GM15510 (cell line): ENCODE data around the gene KIF14.

Source experiments
- POLR2A ChIP-seq: IDR thresholded peaks from 3 replicates; pipeline ENCODE4 v1.6.1; 2011; ENCODE audit warnings: borderline replicate concordance; ENCODE audit not compliant: insufficient read length; ENCODE audit errors: extremely low read depth

The KIF14 gene, protein sequence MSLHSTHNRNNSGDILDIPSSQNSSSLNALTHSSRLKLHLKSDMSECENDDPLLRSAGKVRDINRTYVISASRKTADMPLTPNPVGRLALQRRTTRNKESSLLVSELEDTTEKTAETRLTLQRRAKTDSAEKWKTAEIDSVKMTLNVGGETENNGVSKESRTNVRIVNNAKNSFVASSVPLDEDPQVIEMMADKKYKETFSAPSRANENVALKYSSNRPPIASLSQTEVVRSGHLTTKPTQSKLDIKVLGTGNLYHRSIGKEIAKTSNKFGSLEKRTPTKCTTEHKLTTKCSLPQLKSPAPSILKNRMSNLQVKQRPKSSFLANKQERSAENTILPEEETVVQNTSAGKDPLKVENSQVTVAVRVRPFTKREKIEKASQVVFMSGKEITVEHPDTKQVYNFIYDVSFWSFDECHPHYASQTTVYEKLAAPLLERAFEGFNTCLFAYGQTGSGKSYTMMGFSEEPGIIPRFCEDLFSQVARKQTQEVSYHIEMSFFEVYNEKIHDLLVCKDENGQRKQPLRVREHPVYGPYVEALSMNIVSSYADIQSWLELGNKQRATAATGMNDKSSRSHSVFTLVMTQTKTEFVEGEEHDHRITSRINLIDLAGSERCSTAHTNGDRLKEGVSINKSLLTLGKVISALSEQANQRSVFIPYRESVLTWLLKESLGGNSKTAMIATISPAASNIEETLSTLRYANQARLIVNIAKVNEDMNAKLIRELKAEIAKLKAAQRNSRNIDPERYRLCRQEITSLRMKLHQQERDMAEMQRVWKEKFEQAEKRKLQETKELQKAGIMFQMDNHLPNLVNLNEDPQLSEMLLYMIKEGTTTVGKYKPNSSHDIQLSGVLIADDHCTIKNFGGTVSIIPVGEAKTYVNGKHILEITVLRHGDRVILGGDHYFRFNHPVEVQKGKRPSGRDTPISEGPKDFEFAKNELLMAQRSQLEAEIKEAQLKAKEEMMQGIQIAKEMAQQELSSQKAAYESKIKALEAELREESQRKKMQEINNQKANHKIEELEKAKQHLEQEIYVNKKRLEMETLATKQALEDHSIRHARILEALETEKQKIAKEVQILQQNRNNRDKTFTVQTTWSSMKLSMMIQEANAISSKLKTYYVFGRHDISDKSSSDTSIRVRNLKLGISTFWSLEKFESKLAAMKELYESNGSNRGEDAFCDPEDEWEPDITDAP (N-terminal part only)

DNA sequence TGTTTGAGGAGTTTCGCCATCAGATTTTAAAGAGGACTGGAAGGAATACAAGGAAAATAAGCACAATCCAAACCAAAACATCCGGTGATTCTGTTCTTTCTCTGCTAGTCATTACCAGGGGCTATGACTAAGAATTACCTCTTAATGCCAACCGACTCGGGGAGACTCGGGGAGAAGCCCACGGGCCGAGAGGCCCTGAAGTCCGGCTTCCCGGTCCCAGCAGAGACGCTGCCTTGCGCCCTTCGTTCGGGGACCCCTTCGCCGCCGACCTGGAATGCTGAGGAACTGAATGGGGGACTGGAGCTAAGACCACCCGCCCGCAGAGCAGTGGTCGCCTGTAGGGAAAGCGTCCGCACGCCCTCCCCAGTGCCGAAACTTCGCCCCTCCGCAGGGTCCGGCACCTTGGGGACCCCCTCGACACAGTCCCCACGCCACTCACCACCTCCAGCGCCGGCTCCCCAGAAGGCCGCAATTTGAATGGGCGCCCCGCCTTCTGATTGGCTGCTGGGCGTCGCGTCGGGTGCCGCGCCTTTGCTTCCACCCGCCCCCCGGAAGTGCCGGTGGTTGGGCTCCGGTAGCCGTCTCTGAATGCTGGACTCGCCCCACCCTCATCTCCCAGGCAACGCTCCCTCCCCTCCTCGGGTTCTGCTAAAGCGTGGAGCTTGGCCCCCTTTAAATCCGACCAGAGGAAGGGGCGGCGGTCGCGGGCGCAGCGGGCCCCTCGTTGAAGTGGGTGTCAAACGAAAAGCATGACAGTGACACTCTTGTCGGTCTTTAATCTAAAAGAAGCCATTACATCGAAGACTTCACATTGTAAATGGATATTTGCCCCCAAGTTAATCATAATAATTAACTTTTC lies at the start of gene KIF14:
Gene KIF14, minus strand, starts transcription at position 479 of the 859 bp plus-strand sequence. CDS start 2,028 bp downstream, outside the sequence.
- peak; percentile 74 for TF ChIP-seq POLR2A

DNA sequence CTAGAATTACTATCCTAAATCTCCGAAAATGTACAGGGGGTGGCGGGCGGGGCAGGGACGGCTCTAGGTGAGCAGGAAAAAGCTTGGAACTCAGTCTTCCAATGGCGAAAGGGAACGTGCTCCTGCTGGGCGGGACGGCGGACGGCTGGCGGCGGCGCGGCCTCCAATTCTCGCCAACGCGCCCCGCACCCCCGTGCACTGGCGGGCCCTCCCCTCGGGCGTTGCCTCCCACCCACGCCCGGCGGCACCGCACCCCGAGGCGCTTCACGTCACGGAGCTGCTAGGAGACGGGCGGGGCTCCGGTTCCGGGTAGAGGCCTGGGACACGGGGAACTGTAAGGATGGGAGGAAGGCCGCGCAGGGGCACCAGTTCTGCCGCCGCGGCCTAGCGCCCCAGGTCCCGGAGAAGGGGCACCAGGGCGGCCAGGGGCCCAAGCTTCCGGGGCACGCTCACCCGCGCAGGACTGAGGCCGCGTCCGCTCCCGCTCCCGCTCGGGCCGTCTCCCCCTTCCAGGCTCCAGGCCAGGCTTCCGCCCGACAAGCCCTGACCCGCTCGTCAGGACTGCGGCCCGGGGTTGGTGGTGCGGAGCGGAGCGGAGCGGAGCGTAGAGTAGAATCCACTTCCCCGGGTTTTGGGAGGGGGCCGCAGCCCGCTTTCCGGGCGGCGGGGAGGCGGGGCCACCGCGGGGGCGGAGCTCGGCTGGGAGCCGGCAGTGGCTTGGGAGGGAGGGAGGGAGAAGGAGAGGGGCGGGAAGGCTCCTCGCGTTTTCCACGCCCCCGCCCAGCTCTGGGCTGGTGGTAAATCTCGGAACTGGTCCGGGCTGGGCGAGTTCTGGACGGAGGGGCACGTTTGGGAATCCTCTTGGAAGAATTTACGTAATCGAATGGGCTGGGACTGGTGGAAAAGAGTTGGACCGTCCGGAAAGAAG lies 49.0 kb upstream of the KIF14 start, which contains the start of gene DDX59:
Gene DDX59, minus strand, starts transcription at position 594 of the 928 bp plus-strand sequence. CDS start 3,167 bp downstream, outside the sequence.
- peak; percentile 78 for TF ChIP-seq POLR2A

DNA sequence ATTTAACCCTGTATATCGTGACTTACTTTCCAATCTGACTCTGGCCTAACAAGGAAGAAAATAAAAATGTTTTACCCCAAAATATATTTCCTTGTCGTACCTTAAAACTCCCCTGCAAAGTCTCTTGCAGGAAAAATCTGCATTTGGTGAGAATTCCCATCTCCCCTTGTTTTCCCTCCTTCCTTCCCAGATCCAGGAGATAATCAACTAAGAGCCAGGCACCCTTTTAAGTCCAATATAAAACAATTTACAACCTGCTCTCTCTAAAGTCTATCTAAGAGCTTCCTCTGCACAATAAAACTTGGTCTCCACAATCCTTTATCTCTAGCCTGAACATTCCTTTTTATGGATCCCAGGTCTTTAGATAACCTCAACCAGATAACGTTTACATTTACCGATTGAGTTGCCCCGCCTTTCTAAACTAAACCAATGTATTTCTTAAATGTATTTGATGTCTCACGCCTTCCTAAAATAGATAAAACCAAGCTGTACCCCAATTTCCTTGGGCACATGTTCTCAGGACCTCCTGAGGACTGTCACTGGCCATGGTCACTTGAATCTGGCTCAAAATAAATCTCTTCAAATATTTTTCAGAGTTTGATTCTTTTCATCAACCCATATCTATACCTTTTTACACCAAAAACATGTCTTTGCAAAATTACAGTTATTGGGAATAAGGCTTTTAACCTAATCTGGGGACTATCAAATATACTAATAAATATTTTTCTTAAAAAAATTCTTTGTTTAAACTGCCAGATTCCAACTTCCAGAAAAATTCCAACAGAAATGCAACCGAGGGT lies 48.2 kb upstream of the KIF14 start:
- TF ChIP-seq POLR2A: no peak

DNA sequence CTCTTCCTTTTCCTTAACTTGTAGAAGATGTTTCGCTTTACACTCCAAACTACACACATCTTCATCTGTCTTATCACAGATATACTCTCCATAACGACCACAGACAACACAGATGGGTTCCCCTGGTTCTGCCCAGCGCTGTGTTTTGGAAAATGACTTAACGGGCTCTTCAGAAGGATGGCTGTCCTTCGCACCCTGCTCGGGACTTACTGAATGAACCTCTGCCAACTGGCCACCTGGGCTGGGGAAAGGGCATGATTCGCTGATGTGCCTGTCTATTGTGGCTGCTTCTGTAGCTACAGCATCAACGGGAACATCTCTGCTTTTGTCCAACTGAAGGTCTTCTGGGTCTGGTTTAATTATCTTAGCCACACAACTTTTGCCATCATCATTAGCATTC lies 45.8 kb upstream of the KIF14 start:
- no peak for TF ChIP-seq POLR2A

DNA sequence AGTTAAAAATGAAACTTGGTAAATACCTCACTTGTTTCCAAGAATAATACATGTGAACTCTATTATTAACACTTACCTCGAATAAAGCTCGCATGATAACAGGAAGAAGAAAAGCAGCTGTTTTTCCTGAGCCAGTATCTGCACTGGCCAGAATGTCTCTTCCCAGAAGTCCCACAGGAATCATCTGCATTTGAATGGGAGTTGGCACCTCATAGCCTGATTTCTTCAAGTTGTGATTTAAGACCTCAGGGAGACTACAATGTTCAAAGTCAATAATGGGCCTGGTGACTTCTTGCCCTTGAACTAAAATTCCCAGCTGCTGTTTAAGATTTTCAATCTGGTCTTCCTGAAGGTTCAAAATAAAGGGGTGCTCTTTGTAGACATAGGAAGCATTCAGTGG lies 45.3 kb upstream of the KIF14 start:
- no peak for TF ChIP-seq POLR2A

DNA sequence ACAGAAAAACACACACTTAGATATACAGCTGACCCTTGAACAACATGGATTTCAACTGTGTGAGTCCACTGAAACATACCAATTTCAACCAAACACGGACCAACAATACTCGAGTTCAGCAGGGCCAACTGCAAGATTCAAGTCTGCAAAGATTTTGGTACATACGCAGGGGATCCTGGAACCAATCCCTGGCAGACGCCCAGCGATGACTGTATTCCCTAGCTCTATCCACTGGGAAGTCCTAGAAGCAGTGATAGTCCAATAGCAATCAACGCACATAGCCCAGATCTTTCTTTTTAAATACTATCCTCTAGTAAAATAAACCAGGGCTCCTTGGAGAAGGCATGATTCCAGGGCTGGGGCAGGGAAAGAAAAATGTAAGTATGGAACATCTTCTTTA lies 40.2 kb upstream of the KIF14 start:
- no peak for TF ChIP-seq POLR2A

DNA sequence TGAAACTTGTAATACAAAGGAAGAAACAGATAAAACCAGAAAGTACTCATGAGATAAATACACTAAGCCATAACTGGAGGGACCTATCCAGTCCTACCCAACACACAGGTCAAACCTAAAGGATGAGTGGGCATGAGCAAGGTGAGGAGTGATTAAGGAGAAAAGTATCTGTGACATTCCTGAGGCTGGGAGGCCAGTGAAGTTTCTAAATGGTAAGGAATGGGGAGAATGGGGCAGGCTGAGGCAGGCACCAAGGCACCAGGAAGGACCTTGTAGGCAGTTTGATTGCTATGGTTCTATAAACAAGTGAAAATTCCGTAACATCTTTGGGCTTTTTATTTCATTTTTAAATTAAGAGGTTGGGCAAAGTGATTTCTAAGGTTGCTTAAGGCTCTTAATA lies 38.7 kb upstream of the KIF14 start:
- TF ChIP-seq POLR2A: no peak

DNA sequence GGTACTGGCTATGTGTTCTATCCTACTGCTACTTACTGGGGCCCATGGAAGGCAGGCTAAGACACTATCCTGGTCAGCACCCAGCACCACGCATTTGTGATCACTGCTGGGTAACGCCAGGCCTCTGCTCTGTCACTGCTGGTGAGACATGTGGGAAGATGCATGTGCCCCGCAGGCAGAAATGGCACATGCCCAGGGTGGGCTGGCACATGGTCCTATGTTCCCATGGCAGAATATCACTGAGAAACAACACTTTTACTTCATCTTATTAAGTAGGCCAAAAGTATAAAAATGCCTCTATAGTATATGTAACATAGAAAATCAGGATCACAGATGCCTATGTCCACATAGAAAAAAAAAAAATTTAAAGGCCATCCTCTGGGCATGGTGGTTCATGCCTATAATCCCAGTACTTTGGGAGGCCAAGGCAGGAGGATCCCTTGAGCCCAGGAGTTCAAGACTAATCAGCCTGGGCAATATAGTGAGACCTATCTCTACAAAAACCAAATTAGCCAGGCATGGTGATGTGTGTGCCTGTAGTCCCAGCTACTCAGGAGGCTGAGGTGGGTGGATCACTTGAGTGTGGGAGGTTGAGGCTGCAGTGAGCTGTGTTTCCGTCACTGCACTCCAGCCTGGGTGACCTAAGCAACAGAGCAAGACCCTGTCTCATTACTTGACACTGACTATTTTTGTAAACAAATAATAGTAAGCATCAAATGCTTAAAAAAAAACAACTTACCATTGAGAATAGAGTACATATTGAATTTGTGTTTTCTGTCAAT lies 37.7 kb upstream of the KIF14 start:
- TF ChIP-seq POLR2A: no peak

DNA sequence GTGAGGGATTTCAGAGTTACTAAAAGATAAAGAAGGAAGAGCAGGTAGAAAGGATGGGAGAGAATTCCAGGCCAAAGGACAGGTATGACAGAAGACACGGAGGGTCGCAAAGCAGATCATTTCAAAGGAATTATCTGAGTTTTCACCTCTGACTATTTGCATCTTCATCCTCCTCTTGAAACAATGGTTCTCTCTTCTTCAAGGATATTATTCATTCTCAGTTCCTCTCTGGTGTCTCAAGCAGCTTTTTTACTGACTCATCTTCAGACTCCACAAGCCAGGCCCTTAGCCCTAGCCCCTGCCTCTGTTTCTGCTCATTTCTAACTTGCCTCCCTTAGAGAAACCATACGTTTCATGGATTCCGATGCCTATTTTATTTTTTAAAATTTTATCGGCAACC lies 34.1 kb upstream of the KIF14 start:
- TF ChIP-seq POLR2A: no peak

DNA sequence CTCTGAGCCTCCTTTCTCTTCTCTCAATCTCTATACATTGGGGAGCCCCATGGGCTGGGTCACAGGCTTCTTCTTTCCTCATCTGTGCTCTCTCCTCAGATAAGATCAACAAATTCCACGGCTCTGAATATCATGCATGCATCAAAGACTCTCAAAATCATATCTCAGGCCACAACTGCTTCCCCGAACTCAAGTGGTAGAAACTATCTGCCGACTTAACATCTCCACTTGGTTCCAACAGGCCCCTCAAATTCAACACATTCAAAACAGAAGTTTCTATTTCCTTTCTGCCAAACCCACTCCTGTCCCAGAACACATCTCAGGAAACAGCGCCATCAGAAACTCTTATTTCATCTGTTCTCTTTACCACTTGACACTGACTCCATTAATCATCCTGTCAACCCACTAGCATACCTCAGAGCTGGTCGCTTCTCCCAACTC lies 32.5 kb upstream of the KIF14 start:
- TF ChIP-seq POLR2A: no peak

DNA sequence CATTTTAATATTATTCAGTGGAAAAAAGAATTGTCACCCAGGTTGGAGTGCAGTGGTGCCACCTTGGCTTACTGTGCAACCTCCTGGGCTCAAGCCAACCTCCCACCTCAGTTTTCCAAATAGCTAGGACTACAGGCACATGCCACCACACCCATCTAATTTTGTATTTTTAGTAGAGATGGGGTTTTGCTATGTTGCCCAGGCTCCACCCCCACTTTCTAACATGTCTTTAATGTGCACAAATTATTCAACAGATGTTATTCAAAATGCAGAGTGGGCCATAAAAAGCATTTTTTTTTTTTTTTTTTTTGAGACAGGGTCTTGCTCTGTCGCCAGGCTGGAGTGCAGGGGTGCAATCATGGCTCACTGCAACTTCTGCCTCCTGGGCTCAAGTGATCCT lies 31.8 kb upstream of the KIF14 start:
- TF ChIP-seq POLR2A: no peak
